OCI-LY1 (cell line): ENCODE data around the gene GFI1.
A peak's percentile ranks its signal among the peaks of the same experiment; 100 is the strongest.

Experiments used
- H2AFZ ChIP-seq: fragments of 200-600 bp; sonication (generic), shearing (Covaris generic); 2 replicates; pipeline ENCODE4 v1.6.0; 2014; ENCODE audit warnings: antibody characterized with exemption, mild to moderate bottlenecking, low read length
- H3F3A ChIP-seq: fragments of 200-600 bp; sonication (generic), shearing (Covaris generic); 2 replicates; pipeline ENCODE4 v1.6.0; 2014; ENCODE audit warnings: mild to moderate bottlenecking, antibody characterized with exemption, low read length, moderate library complexity; ENCODE audit not compliant: insufficient read depth
- H3K27ac ChIP-seq: fragments of 200-600 bp; sonication (generic); 2 replicates; pipeline ENCODE4 v1.5.1; 2014; ENCODE audit warnings: low read length, mixed run types, mild to moderate bottlenecking, low read depth; ENCODE audit not compliant: poor library complexity, severe bottlenecking
- H3K27me3 ChIP-seq: fragments of 200-600 bp; sonication (generic); 2 replicates; pipeline ENCODE4 v1.6.0; 2014; ENCODE audit warnings: antibody characterized with exemption, mild to moderate bottlenecking, low read length, moderate library complexity; ENCODE audit not compliant: insufficient read depth
- H3K36me3 ChIP-seq: fragments of 200-600 bp; sonication (generic); 2 replicates; pipeline ENCODE4 v1.6.1; 2014; ENCODE audit warnings: mild to moderate bottlenecking, antibody characterized with exemption, low read length, moderate library complexity, mixed read lengths; ENCODE audit not compliant: insufficient read depth
- H3K4me1 ChIP-seq: fragments of 200-600 bp; sonication (generic); 2 replicates; pipeline ENCODE4 v1.5.1; 2014; ENCODE audit warnings: mild to moderate bottlenecking, low read length, moderate library complexity; ENCODE audit not compliant: insufficient read depth, severe bottlenecking
- H3K4me2 ChIP-seq: fragments of 200-600 bp; sonication (generic), shearing (Covaris generic); 2 replicates; pipeline ENCODE4 v1.6.1; 2014; ENCODE audit warnings: low read length
- H3K4me3 ChIP-seq: fragments of 200-600 bp; sonication (generic); 2 replicates; pipeline ENCODE4 v1.5.1; 2014; ENCODE audit warnings: low read length, low read depth, mild to moderate bottlenecking, mixed read lengths; ENCODE audit not compliant: poor library complexity, severe bottlenecking
- H3K79me2 ChIP-seq: fragments of 200-600 bp; shearing (Covaris generic); 2 replicates; pipeline ENCODE4 v1.6.1; 2016; ENCODE audit warnings: mixed run types, low read length, mixed read lengths; ENCODE audit not compliant: insufficient read depth
- H3K9ac ChIP-seq: fragments of 200-600 bp; sonication (generic), shearing (Covaris generic); 2 replicates; pipeline ENCODE4 v1.6.1; 2014; ENCODE audit warnings: mild to moderate bottlenecking, low read length, mixed read lengths
- H3K9me2 ChIP-seq: fragments of 200-600 bp; sonication (generic), shearing (Covaris generic); 2 replicates; pipeline ENCODE4 v1.6.1; 2014; ENCODE audit warnings: low read depth, mild to moderate bottlenecking, low read length, mixed read lengths
- H3K9me3 ChIP-seq: fragments of 200-600 bp; shearing (Covaris generic); 2 replicates; pipeline ENCODE4 v1.6.1; 2014; ENCODE audit warnings: low read length, mixed read lengths
- H4K20me1 ChIP-seq: fragments of 200-600 bp; sonication (generic), shearing (Covaris generic); 2 replicates; pipeline ENCODE4 v1.6.0; 2016; ENCODE audit warnings: mild to moderate bottlenecking, low read length; ENCODE audit not compliant: insufficient read depth
- EZH2 ChIP-seq: fragments of 200-600 bp; sonication (generic), shearing (Covaris generic); IDR thresholded peaks from 2 replicates; pipeline ENCODE4 v1.8.0; 2017; ENCODE audit warnings: borderline replicate concordance, mixed run types, mild to moderate bottlenecking, antibody characterized with exemption, low read length, moderate library complexity, mixed read lengths
- TF ChIP-seq, protein P1 (sequence below): fragments of 200-600 bp; sonication (generic), shearing (Covaris generic); IDR thresholded peaks from 2 replicates; pipeline ENCODE4 v1.5.1; 2017; ENCODE audit warnings: mild to moderate bottlenecking, antibody characterized with exemption, low read length, moderate library complexity, mixed read lengths

Gene GFI1

DNA sequence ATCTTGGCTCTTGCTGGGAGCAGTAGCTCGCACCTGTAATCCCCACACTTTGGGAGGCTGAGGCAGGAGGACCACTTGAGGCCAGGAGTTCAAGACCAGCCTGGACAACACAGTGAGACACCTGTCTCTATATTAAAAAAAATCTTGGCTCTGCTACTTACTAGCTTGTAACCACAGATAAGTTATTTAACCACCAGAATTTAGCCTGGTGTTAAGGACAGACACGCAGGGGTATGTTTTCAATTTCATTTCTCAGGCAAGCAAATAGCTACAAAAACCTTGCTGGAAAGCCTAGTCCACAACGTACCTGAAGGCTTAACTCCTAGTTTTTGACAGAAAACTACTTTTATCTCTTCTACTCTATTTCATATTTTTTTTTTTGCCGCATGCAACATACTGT lies 24.8 kb upstream of the GFI1 start:
- Histone ChIP-seq H3K4me3 (no peak overlapping the region), H3K27ac (no peak overlapping the region), H3K9me2 (no peaks in the 10 kb centered on the region), H3K9ac (no peak overlapping the region), H3F3A (no peaks in the 10 kb centered on the region), H3K27me3 (no peaks in the 10 kb centered on the region), H3K36me3 (no peaks in the 10 kb centered on the region), H3K79me2 (no peaks in the 10 kb centered on the region), H3K9me3 (no peaks in the 10 kb centered on the region), H3K4me1 (no peaks in the 10 kb centered on the region), H2AFZ (no peak overlapping the region), H3K4me2 (no peak overlapping the region), H4K20me1 (no peaks in the 10 kb centered on the region)
- TF ChIP-seq, protein P1, sequence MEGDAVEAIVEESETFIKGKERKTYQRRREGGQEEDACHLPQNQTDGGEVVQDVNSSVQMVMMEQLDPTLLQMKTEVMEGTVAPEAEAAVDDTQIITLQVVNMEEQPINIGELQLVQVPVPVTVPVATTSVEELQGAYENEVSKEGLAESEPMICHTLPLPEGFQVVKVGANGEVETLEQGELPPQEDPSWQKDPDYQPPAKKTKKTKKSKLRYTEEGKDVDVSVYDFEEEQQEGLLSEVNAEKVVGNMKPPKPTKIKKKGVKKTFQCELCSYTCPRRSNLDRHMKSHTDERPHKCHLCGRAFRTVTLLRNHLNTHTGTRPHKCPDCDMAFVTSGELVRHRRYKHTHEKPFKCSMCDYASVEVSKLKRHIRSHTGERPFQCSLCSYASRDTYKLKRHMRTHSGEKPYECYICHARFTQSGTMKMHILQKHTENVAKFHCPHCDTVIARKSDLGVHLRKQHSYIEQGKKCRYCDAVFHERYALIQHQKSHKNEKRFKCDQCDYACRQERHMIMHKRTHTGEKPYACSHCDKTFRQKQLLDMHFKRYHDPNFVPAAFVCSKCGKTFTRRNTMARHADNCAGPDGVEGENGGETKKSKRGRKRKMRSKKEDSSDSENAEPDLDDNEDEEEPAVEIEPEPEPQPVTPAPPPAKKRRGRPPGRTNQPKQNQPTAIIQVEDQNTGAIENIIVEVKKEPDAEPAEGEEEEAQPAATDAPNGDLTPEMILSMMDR, result no peak
- no peak for TF ChIP-seq EZH2

DNA sequence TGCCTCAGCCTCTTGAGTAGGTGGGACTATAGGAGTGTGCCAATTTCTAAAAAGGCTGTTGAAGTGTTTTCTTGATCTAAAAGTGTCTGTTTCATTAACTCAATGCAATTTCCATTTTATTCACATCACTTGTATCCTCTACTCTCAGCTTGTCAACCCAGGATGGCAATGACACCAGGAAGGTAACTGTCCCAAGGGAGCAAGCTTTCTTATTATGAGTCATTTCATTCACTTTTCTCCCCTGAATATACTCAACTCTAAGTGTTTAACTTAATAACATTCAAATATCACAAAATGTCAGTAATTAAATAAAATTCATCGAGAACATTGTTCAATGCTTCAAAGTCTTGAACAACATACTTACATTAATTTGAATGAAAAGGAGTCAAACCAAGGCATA lies 22.9 kb upstream of the GFI1 start:
- Histone ChIP-seq H2AFZ (no peak overlapping the region), H4K20me1 (no peaks in the 10 kb centered on the region)

DNA sequence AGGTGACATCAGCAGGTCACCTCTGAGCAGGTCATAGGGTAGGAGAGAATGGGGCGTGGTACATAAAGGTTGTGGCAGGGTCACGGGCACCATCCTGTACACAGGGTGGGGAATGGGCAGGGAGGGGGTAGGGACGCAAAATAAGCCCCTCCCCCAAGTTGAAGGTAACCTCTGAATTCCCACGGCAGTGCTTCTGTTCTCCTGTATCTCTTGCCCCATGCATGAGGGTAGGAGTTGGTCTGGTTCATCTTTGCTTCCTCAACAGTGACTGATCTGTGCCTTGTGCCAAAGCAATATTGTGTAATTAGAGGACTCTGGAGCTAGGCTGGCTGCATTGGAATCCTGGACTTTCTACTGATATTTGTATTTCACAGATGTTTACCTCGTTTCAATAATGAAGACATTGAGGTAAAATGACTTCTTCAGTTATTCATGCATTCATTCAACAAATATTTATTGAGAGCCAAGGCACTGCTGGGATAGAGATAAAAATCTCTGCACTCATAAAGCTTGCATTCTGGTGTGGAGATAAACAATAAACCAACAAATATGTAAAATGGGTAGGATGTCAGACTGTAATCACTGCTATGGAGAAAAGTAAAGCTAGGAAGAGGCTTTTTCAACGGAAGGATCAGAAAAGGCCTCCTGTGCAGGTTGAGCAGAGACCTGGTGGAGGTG lies 18.4 kb upstream of the GFI1 start:
- Histone ChIP-seq H3K79me2 (no peaks in the 10 kb centered on the region), H3K9ac (peak overlapping the region; percentile 16; the same call in 1 of the 2 replicates), H4K20me1 (no peaks in the 10 kb centered on the region), H3K9me3 (no peaks in the 10 kb centered on the region), H3K4me1 (peaks cover 24% of the 10 kb centered on the region), H3K4me3 (peak overlapping the region; percentile 12), H3K9me2 (no peaks in the 10 kb centered on the region), H3K27me3 (no peaks in the 10 kb centered on the region), H3K4me2 (peak overlapping the region; percentile 33; the same call in 1 of the 2 replicates), H3K27ac (peak overlapping the region; percentile 71), H3K36me3 (no peaks in the 10 kb centered on the region), H3F3A (no peaks in the 10 kb centered on the region), H2AFZ (no peak overlapping the region)
- TF ChIP-seq EZH2, result no peak
- TF ChIP-seq, protein P1, result no peak

More for the DNA sequence above, 22.9 kb upstream of the GFI1 start:
- Histone ChIP-seq H3K9me2 (no peaks in the 10 kb centered on the region), H3K79me2 (no peaks in the 10 kb centered on the region), H3K4me3 (no peak overlapping the region), H3K4me1 (peaks cover 9% of the 10 kb centered on the region), H3F3A (no peaks in the 10 kb centered on the region), H3K27ac (no peak overlapping the region), H3K9me3 (no peaks in the 10 kb centered on the region), H3K4me2 (no peak overlapping the region), H3K9ac (no peak overlapping the region), H3K36me3 (no peaks in the 10 kb centered on the region), H3K27me3 (no peaks in the 10 kb centered on the region)
- no peak for TF ChIP-seq EZH2
- TF ChIP-seq, protein P1, result no peak
